Activated naive CD4-positive, alpha-beta T cell treated with anti-CD3 and anti-CD28 coated beads, Interleukin-2, amount 50 U/mL, for 72 hours (primary cell): ENCODE data around the gene ARMC5. TPM values are rescaled to one million over a fixed set of nuclear protein-coding genes. Genes with fewer than 3 reads are reported as not detected.
A peak's percentile ranks its signal among the peaks of the same experiment; 100 is the strongest.
"Not testable (repeated sequence)": the region's sequence is repeated elsewhere in the genome, so short reads cannot be mapped to it uniquely, and the experiment has no call there.

Experiments used
- ATAC-seq, 2 donors: fragments of 150-1000 bp; cut with Tn5 transposase; 2 replicates each; pipeline ENCODE4 v1.10.0; 2021; ENCODE audit warnings: mild to moderate bottlenecking in 2 of 2, moderate library complexity in 2 of 2
- DNase-seq, 2 donors: peaks; one replicate each; pipeline ENCODE4 v3.0.0; 2021 to 2022; ENCODE audit warnings: low spot score in 2 of 2
- H3K27ac Mint-ChIP-seq, 2 donors: one replicate each; pipeline ENCODE4 v1.8.0; 2022; ENCODE audit warnings: mild to moderate bottlenecking in 2 of 2, mixed read lengths in 2 of 2
- H3K36me3 Mint-ChIP-seq, 2 donors: one replicate each; pipeline ENCODE4 v1.8.0; 2022; ENCODE audit warnings: mixed read lengths in 2 of 2
- H3K9me3 Mint-ChIP-seq, 2 donors: one replicate each; pipeline ENCODE4 v1.8.0; 2022; ENCODE audit warnings: mixed read lengths in 2 of 2
- total RNA-seq, 2 donors: library from RNA; stranded (reverse); gene quantifications; one replicate each; pipeline ENCODE4 v1.2.3, GENCODE V29; 2022

Gene ARMC5, protein sequence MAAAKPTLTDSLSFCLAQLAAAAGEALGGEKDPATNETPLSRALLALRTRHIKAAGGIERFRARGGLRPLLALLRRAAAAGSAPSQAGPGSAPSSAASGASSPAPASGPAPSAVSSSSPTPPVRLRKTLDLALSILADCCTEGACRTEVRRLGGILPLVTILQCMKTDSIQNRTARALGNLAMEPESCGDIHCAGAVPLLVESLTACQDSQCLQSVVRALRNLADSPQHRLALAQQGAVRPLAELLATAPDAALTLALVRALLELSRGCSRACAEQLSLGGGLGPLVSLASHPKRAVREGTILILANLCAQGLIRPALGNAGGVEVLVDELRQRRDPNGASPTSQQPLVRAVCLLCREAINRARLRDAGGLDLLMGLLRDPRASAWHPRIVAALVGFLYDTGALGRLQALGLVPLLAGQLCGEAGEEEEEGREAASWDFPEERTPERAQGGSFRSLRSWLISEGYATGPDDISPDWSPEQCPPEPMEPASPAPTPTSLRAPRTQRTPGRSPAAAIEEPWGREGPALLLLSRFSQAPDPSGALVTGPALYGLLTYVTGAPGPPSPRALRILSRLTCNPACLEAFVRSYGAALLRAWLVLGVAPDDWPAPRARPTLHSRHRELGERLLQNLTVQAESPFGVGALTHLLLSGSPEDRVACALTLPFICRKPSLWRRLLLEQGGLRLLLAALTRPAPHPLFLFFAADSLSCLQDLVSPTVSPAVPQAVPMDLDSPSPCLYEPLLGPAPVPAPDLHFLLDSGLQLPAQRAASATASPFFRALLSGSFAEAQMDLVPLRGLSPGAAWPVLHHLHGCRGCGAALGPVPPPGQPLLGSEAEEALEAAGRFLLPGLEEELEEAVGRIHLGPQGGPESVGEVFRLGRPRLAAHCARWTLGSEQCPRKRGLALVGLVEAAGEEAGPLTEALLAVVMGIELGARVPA
- total RNA-seq, result 1 to 10 TPM; 8.6 to 9.2 TPM

DNA sequence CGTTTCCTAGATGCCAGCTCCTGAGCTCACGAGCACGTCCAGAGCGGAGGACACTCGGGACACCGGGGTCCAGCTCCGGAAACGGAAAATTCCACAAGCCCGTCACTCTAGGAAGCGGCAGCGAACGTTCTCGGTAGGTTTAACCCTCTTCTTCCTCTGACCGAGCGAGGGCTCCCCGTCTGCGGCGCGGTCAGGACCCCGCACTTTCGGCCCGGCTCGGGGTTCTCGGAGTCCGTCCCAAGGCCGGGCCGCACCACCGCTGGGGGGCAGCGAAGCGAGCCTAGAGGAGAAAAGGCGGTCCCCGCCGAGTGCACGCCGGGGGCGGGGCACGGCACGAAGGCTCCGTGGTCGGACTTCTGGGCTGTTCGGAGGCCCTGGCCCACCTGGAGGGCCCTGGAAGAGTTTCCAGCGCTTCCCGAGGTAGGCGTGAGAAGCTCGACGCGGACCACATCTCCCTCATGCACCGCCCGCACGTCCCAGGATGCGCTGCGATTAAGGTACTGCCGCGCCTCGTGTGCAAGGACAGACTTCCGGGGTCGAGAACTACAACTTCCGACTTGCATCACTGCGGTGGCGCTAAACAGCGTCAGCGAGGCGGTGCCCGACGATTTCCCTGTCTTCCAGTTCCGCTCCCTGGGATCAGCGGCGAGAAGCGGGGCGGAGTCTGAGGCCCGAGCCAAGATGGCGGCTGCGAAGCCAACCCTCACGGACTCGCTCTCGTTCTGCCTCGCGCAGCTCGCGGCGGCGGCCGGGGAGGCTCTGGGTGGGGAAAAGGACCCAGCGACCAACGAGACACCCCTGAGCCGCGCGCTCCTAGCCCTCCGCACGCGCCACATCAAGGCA lies at the start of gene ARMC5:
TSS of gene ARMC5 (plus strand) at position 658 of the 843 bp plus-strand sequence. CDS start at position 682, 24 bp downstream.
- peak within 1 kb of the TSS; percentile 92 to 98 for H3K27ac Mint-ChIP-seq
- peak; percentile 91 to 97 for DNase-seq
- H3K9me3 Mint-ChIP-seq, result no peaks in the 10 kb centered on the region
- H3K36me3 Mint-ChIP-seq, result peaks cover 12 to 15% of the 10 kb centered on the region in 2 donors
- peak; percentile 82 to 84 for ATAC-seq

- DNase-seq (no peak), ATAC-seq (no peak)
- Mint-ChIP-seq H3K9me3 (no peaks in the 10 kb centered on the region), H3K27ac (no peak overlapping the region), H3K36me3 (no peaks in the 10 kb centered on the region)
Measured at GRCh38 chr16:31410082-31410481, 49.2 kb upstream of the ARMC5 start.

DNA sequence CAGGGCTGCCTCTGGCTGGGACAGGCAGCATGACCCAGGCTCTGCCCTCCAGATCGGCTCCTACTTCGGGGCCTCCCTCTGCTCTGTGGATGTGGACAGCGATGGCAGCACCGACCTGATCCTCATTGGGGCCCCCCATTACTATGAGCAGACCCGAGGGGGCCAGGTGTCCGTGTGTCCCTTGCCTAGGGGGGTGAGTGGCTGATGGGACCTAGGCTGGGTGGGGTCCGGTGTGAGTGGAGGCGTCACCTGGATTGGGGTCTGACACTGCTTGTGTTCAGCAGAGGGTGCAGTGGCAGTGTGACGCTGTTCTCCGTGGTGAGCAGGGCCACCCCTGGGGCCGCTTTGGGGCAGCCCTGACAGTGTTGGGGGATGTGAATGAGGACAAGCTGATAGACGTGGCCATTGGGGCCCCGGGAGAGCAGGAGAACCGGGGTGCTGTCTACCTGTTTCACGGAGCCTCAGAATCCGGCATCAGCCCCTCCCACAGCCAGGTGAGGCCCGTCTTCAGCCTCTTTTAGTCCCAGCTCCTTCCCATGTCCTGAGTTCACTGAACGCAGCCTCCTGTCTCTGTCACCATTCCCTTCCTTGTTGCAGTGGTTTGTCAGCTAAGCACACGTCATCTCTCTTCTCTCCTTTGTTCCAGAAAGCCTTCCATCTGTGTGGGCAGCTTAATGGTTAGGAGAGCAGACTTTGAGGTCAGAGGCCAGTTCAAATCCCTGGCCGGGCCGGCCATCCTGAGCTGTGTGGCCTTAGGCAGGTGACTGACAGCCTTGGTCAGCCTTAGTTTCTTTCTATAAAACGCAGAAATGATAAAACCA lies 48.1 kb upstream of the ARMC5 start:
- H3K27ac Mint-ChIP-seq, result no peak overlapping the region
- no peak for ATAC-seq
- no peaks in the 10 kb centered on the region for H3K9me3 Mint-ChIP-seq
- DNase-seq, result no peak
- no peaks in the 10 kb centered on the region for H3K36me3 Mint-ChIP-seq

DNA sequence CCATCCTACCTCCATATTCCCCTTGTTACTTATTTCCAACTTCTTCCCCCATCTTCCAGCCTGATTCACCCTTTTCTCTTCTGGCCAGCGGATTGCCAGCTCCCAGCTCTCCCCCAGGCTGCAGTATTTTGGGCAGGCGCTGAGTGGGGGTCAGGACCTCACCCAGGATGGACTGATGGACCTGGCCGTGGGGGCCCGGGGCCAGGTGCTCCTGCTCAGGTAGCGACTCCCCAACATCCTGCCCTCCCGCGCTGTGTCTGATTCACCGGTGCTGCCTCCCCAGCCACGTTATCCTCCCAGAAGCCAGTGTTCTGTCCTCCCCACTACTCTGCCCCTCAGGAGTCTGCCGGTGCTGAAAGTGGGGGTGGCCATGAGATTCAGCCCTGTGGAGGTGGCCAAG lies 46.6 kb upstream of the ARMC5 start:
- no peaks in the 10 kb centered on the region for H3K9me3 Mint-ChIP-seq

DNA sequence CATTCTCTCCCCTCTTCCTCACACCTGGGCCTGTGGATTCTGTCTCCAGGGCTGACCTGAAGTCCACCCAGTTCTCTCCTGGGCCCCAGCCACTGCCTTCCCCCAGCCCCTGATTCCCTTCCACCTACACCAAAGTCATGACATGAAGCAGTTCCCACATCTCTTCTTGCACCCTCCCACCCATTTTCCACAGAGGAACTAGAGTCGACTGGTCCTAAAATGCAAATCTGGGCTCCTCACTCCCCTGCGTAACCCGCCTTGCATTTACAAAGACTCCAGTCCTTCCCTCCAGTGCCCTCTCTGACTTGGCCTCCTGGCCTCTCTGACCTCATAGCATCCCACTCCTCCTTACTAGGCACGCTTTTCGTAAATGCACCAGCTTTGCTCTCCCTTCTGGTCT lies 45.9 kb upstream of the ARMC5 start:
- H3K36me3 Mint-ChIP-seq, result peaks cover 0 to 5% of the 10 kb centered on the region in 2 donors
- no peaks in the 10 kb centered on the region for H3K9me3 Mint-ChIP-seq
- H3K27ac Mint-ChIP-seq, result peak overlapping the region; percentile 4 to 69
- DNase-seq, result no peak
- ATAC-seq, result no peak

More for the DNA sequence above, 46.6 kb upstream of the ARMC5 start:
- DNase-seq (no peak), ATAC-seq (no peak)
- Mint-ChIP-seq H3K27ac (peak overlapping the region in 1 of 2 donors; percentile 37), H3K36me3 (no peaks in the 10 kb centered on the region)

DNA sequence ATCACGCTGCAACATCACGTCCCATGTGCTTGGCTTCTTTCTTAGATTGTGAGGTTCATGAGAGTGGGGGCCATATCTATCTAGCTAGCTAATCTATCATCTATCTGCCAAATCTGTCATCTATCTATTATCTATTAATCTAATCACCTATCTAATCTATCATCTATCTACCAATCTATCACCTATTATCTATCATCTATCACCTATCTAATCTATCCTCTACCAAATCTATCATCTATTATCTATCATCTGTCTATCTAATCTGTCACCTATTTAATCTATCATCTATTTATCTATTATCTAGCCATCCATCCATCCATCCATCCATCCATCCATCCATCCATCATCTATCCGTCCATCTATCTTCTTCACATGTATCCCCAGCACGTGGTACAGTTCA lies 45.4 kb upstream of the ARMC5 start:
- no peaks in the 10 kb centered on the region for H3K9me3 Mint-ChIP-seq
- DNase-seq (no peak), ATAC-seq (no peak)
- peaks cover 0 to 6% of the 10 kb centered on the region in 2 donors for H3K36me3 Mint-ChIP-seq
- peak overlapping the region in 1 of 2 donors; percentile 4 for H3K27ac Mint-ChIP-seq

- H3K27ac Mint-ChIP-seq, result no peak overlapping the region
- ATAC-seq (peak in 1 of 2 donors; percentile 11), DNase-seq (no peak)
- H3K9me3 Mint-ChIP-seq, result no peaks in the 10 kb centered on the region
- peaks cover 0 to 6% of the 10 kb centered on the region in 2 donors for H3K36me3 Mint-ChIP-seq
Measured at GRCh38 chr16:31414706-31415105, 44.6 kb upstream of the ARMC5 start.

DNA sequence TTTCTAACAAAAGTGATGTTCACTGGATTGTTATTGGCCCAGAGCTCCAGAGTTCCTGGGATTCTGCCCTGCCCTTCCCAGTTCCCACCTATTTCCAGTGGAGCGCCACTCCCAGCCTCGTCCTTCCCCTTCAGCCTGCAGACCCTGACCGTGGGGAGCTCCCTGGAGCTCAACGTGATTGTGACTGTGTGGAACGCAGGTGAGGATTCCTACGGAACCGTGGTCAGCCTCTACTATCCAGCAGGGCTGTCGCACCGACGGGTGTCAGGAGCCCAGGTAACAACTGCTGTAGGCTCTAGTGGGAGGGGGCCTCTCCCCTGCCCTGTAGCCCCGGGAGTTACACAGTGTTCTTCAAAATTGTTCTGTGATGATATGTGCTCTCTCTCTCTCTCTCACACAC lies 42.9 kb upstream of the ARMC5 start:
- Mint-ChIP-seq H3K27ac (no peak overlapping the region), H3K9me3 (no peaks in the 10 kb centered on the region), H3K36me3 (peaks cover 0 to 6% of the 10 kb centered on the region in 2 donors)
- ATAC-seq, result no peak
- DNase-seq, result no peak

DNA sequence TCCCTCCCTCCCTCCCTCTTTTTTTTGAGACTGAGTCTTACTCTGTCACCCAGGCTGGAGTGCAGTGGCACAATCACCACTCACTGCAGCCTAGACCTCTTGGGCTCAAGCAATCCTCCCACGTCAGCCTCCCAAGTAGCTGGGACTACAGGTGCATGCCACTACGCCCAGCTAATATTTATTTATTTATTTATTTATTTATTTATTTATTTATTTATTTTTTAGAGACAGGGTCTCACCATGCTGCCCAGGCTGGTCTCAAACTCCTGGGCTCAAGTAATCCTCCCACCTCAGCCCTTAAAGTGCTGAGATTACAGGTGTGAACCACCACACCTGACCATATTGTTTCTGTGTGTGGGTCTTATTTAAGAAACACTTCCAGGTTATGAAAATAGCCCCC lies 42.3 kb upstream of the ARMC5 start:
- H3K9me3 Mint-ChIP-seq, DNase-seq, ATAC-seq, H3K27ac Mint-ChIP-seq, H3K36me3 Mint-ChIP-seq: not testable (repeated sequence)

DNA sequence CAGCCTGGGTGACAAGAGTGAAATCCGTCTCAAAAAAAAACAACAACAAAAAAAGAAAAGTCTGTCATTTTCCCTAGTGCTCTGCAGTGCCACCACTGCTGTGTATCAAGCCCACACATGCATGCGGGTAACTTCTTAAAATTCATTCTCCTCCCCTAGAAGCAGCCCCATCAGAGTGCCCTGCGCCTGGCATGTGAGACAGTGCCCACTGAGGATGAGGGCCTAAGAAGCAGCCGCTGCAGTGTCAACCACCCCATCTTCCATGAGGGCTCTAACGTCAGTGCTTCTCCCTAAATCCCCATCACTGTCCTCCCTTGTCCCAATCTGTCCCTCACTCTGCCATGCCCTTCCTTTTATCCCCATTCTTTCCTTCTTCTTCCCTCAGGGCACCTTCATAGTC lies 41.4 kb upstream of the ARMC5 start:
- H3K9me3 Mint-ChIP-seq, result no peaks in the 10 kb centered on the region
- no peak for DNase-seq
- no peak overlapping the region for H3K27ac Mint-ChIP-seq
- peaks cover 0 to 6% of the 10 kb centered on the region in 2 donors for H3K36me3 Mint-ChIP-seq
- no peak for ATAC-seq

GRCh38 chr16:31420037-31420436 lies 39.3 kb upstream of the ARMC5 start:
- ATAC-seq (peak; percentile 19 to 62), DNase-seq (no peak)
- Mint-ChIP-seq H3K9me3 (no peaks in the 10 kb centered on the region), H3K36me3 (peaks cover 0 to 6% of the 10 kb centered on the region in 2 donors), H3K27ac (peak overlapping the region in 1 of 2 donors; percentile 18)

DNA sequence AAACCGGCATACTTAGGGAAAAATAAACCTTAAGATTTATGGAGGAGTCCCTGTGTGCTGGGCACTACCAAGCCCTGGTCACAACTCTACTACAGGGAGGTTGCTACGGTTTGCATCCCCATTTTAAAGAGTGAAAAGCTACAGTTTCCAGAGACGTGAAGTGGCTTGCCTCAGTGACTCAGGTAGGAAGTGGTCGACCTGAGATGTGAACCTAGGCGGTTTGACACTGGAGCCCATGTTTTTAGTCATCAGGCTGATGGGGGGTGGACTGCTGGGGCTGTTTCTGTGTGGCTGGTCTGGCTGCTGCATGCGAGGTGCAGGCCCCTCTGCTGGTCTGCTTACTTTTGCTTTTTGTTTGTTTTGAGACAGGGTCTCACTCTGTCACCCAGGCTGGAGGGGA lies 37.7 kb upstream of the ARMC5 start:
- Mint-ChIP-seq H3K36me3 (peaks cover 0 to 6% of the 10 kb centered on the region in 2 donors), H3K9me3 (no peaks in the 10 kb centered on the region), H3K27ac (no peak overlapping the region)
- peak; percentile 65 to 70 for DNase-seq
- ATAC-seq, result peak; percentile 96 to 99

DNA sequence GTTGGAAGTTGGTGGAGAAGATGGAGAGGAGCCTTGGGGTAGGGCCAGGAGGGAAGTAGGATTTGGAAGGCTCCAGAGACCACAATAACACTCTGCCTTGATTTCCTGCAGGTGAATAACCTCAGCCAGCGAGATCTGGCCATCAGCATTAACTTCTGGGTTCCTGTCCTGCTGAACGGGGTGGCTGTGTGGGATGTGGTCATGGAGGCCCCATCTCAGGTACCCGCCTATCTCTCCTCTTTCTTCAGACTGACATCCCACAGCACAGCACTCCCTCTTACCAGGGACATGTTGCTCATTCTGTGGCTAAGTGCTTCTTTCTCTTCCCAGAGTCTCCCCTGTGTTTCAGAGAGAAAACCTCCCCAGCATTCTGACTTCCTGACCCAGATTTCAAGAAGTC lies 36.1 kb upstream of the ARMC5 start:
- peaks cover 0 to 3% of the 10 kb centered on the region in 2 donors for H3K36me3 Mint-ChIP-seq
- no peak for DNase-seq
- ATAC-seq, result no peak
- no peaks in the 10 kb centered on the region for H3K9me3 Mint-ChIP-seq
- peak overlapping the region in 1 of 2 donors; percentile 73 for H3K27ac Mint-ChIP-seq

DNA sequence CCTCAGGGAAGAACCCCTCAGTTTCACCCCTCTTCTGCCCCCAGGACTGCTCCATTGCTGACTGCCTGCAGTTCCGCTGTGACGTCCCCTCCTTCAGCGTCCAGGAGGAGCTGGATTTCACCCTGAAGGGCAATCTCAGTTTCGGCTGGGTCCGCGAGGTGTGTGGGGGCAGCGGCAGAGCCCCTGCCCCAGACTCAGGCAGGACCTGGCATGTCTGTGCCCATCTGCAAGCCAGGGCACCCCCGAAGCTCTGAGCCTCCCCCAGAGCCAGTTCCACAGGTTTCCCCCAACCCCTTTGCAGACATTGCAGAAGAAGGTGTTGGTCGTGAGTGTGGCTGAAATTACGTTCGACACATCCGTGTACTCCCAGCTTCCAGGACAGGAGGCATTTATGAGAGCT lies 35.5 kb upstream of the ARMC5 start:
- DNase-seq (no peak), ATAC-seq (no peak)
- Mint-ChIP-seq H3K27ac (peak overlapping the region in 1 of 2 donors; percentile 73), H3K36me3 (no peaks in the 10 kb centered on the region), H3K9me3 (no peaks in the 10 kb centered on the region)

GRCh38 chr16:31427441-31428278 lies 31.6 kb upstream of the ARMC5 start:
- ATAC-seq (peak in 1 of 2 donors; percentile 47), DNase-seq (peak; percentile 53 to 59)
- Mint-ChIP-seq H3K36me3 (no peaks in the 10 kb centered on the region), H3K9me3 (no peaks in the 10 kb centered on the region), H3K27ac (no peak overlapping the region)
